Brain microvascular endothelial cell (primary cell): ENCODE results near the gene CEP41.

ENCODE experiments used
- DNase-seq: peaks from one replicate; pipeline ENCODE4 v3.0.0-alpha.2; 2020
- H3K27ac ChIP-seq: fragments of 250-450 bp; sonication (Bioruptor Pico); 2 replicates; pipeline ENCODE4 v1.5.1; 2020; ENCODE audit warnings: mild to moderate bottlenecking, moderate library complexity
- H3K27me3 ChIP-seq: fragments of 250-450 bp; sonication (Bioruptor Pico); replicated peaks from 2 replicates; pipeline ENCODE4 v1.5.1; 2020; ENCODE audit warnings: mild to moderate bottlenecking
- H3K36me3 ChIP-seq: fragments of 250-450 bp; sonication (Bioruptor Pico); replicated peaks from 2 replicates; pipeline ENCODE4 v1.5.1; 2020; ENCODE audit warnings: mild to moderate bottlenecking
- H3K4me3 ChIP-seq: 2 replicates; pipeline ENCODE4 v1.5.1; 2011; ENCODE audit warnings: low read depth, mild to moderate bottlenecking, control low read depth, low read length, moderate library complexity
- CTCF ChIP-seq: IDR thresholded peaks from 2 replicates; pipeline ENCODE4 v1.5.1; 2011; ENCODE audit warnings: low read depth, mild to moderate bottlenecking, moderate library complexity, low read length, control low read depth, inconsistent platforms; ENCODE audit errors: missing control alignments
- in situ Hi-C: cut with HindIII; loops from 2 replicates; pipeline ENCODE4 v1.10.0; 2017; ENCODE audit warnings: low sequenced_read_pairs, low pct_ligation_motif_present

The CEP41 gene

GRCh38 chr7:130418306-130418705 lies 22.5 kb downstream of the CEP41 start:
- H3K27me3 ChIP-seq = no peaks in the 10 kb centered on the region
- in situ Hi-C loops = no loop called here

GRCh38 chr7:130417213-130417612 lies 23.6 kb downstream of the CEP41 start:
- H3K4me3 ChIP-seq = no peak overlapping the region
- no peaks in the 10 kb centered on the region for H3K27me3 ChIP-seq
- H3K36me3 ChIP-seq = no peaks in the 10 kb centered on the region
- no peak overlapping the region for H3K27ac ChIP-seq
- no peak for TF ChIP-seq CTCF
- no peak for DNase-seq
- in situ Hi-C loops = no loop called here

More at GRCh38 chr7:130418306-130418705, 22.5 kb downstream of the CEP41 start:
- no peak overlapping the region for H3K27ac ChIP-seq
- no peak for DNase-seq
- no peak for TF ChIP-seq CTCF
- no peaks in the 10 kb centered on the region for H3K36me3 ChIP-seq
- no peak overlapping the region for H3K4me3 ChIP-seq

GRCh38 chr7:130415006-130415405 lies 25.8 kb downstream of the CEP41 start:
- no peak for DNase-seq
- in situ Hi-C loops = no loop called here
- Histone ChIP-seq H3K4me3 (no peak overlapping the region), H3K36me3 (no peaks in the 10 kb centered on the region), H3K27me3 (no peaks in the 10 kb centered on the region), H3K27ac (no peak overlapping the region)
- no peak for TF ChIP-seq CTCF

GRCh38 chr7:130413201-130413600 lies 27.6 kb downstream of the CEP41 start:
- H3K4me3 ChIP-seq = no peak overlapping the region
- no peaks in the 10 kb centered on the region for H3K27me3 ChIP-seq
- no peak overlapping the region for H3K27ac ChIP-seq
- H3K36me3 ChIP-seq = no peaks in the 10 kb centered on the region
- no peak for DNase-seq
- in situ Hi-C loops = no loop called here
- TF ChIP-seq CTCF = no peak

GRCh38 chr7:130410868-130411541 lies 29.8 kb downstream of the CEP41 start:
- no peaks in the 10 kb centered on the region for H3K36me3 ChIP-seq
- in situ Hi-C loops = no loop called here
- no peaks in the 10 kb centered on the region for H3K27me3 ChIP-seq
- no peak overlapping the region for H3K27ac ChIP-seq
- no peak overlapping the region for H3K4me3 ChIP-seq
- no peak for TF ChIP-seq CTCF
- DNase-seq = no peak

GRCh38 chr7:130409712-130410072 lies 31.1 kb downstream of the CEP41 start:
- DNase-seq = peak; percentile 25
- Histone ChIP-seq H3K27me3 (no peaks in the 10 kb centered on the region), H3K36me3 (no peaks in the 10 kb centered on the region), H3K4me3 (no peak overlapping the region), H3K27ac (no peak overlapping the region)
- in situ Hi-C loops = no loop called here
- no peak for TF ChIP-seq CTCF
